CD14-positive monocyte (primary cell): Measurements from ENCODE around the gene SLC6A5. TPM values are rescaled to one million over a fixed set of nuclear protein-coding genes. Genes with fewer than 3 reads are reported as not detected.

Source experiments
- DNase-seq, 3 donors: peaks; one replicate each; pipeline ENCODE4 v3.0.0-alpha.2; 2011 to 2022
- H2AFZ ChIP-seq: 2 replicates; pipeline ENCODE4 v1.6.0; 2012; ENCODE audit warnings: mild to moderate bottlenecking, low read depth, low read length, inconsistent platforms; ENCODE audit not compliant: insufficient read depth, poor library complexity, severe bottlenecking
- H3K27ac ChIP-seq, 2 donors: 1 replicate in 1 of 2; 2 replicates in 1 of 2; pipeline ENCODE4 v1.5.1; 2012 to 2013; ENCODE audit warnings: low read length in 2 of 2, control low read depth in 1 of 2, inconsistent platforms in 1 of 2, low read depth in 1 of 2, mild to moderate bottlenecking in 1 of 2
- H3K27me3 ChIP-seq, 2 donors: one replicate each; pipeline versions ENCODE4 v1.6.0 to v1.6.1; 2011 to 2013; ENCODE audit warnings: low read length in 2 of 2; ENCODE audit not compliant: control insufficient read depth in 2 of 2, insufficient read depth in 2 of 2
- H3K36me3 ChIP-seq, 2 donors: replicated peaks in 1 of 2; 1 replicate in 1 of 2; 2 replicates in 1 of 2; pipeline versions ENCODE4 v1.5.1 to v1.6.1; 2012 to 2013; ENCODE audit warnings: low read length in 2 of 2, control low read depth in 1 of 2, inconsistent platforms in 1 of 2, mild to moderate bottlenecking in 1 of 2; ENCODE audit not compliant: insufficient read depth in 2 of 2, control insufficient read depth in 1 of 2
- H3K4me1 ChIP-seq, 2 donors: 1 replicate in 1 of 2; 2 replicates in 1 of 2; pipeline versions ENCODE4 v1.5.1 to v1.6.1; 2012 to 2013; ENCODE audit warnings: low read length in 2 of 2, control low read depth in 1 of 2, inconsistent platforms in 1 of 2, mild to moderate bottlenecking in 1 of 2, moderate library complexity in 1 of 2; ENCODE audit not compliant: insufficient read depth in 2 of 2, control insufficient read depth in 1 of 2
- H3K4me2 ChIP-seq: replicated peaks from 2 replicates; pipeline ENCODE3; 2012; ENCODE audit warnings: low read length, moderate library complexity, mild to moderate bottlenecking; ENCODE audit not compliant: poor library complexity, severe bottlenecking; ENCODE audit errors: extremely low read depth
- H3K4me3 ChIP-seq, 3 experiments: fragments of 200-600 bp in 1 of 3; sonication (generic) in 1 of 3; replicated peaks in 1 of 3; 1 replicate in 2 of 3; 2 replicates in 1 of 3; pipeline ENCODE4 v1.5.1; 2011 to 2013; ENCODE audit warnings: low read length in 3 of 3, mild to moderate bottlenecking in 3 of 3, control low read depth in 2 of 3, low read depth in 2 of 3, inconsistent platforms in 1 of 3, moderate library complexity in 1 of 3
- H3K79me2 ChIP-seq: 2 replicates; pipeline ENCODE4 v1.6.0; 2012; ENCODE audit warnings: mild to moderate bottlenecking, control low read depth, inconsistent platforms, low read length, moderate library complexity; ENCODE audit not compliant: insufficient read depth
- H3K9ac ChIP-seq: 2 replicates; pipeline ENCODE4 v1.6.0; 2017; ENCODE audit warnings: low read length, mild to moderate bottlenecking; ENCODE audit not compliant: insufficient read depth, poor library complexity, severe bottlenecking
- H3K9me3 ChIP-seq, 2 donors: replicated peaks in 1 of 2; 1 replicate in 1 of 2; 2 replicates in 1 of 2; pipeline versions ENCODE4 v1.5.1 to v1.6.1; 2012 to 2013; ENCODE audit warnings: low read length in 2 of 2, control low read depth in 1 of 2; ENCODE audit not compliant: control insufficient read depth in 1 of 2, insufficient read depth in 1 of 2
- H4K20me1 ChIP-seq: 2 replicates; pipeline ENCODE4 v1.6.0; 2012; ENCODE audit warnings: mild to moderate bottlenecking, low read length, control low read depth, moderate library complexity; ENCODE audit not compliant: insufficient read depth
- H3K27ac Mint-ChIP-seq, 7 donors: one replicate each; pipeline ENCODE4 v1.8.0; 2020; ENCODE audit warnings: mild to moderate bottlenecking in 7 of 7, mixed read lengths in 7 of 7, moderate library complexity in 6 of 7, inconsistent platforms in 2 of 7
- H3K27me3 Mint-ChIP-seq, 3 donors: one replicate each; pipeline ENCODE4 v1.8.0; 2021 to 2022; ENCODE audit warnings: low read depth in 3 of 3, mild to moderate bottlenecking in 3 of 3, mixed read lengths in 3 of 3, moderate library complexity in 3 of 3, inconsistent platforms in 1 of 3
- H3K36me3 Mint-ChIP-seq, 2 donors: one replicate each; pipeline ENCODE4 v1.8.0; 2020; ENCODE audit warnings: mixed read lengths in 2 of 2, inconsistent platforms in 1 of 2, mild to moderate bottlenecking in 1 of 2
- H3K4me1 Mint-ChIP-seq: one replicate; pipeline ENCODE4 v1.8.0; 2020; ENCODE audit warnings: mild to moderate bottlenecking, mixed read lengths
- H3K4me3 Mint-ChIP-seq, 2 donors: one replicate each; pipeline ENCODE4 v1.8.0; 2020; ENCODE audit warnings: mild to moderate bottlenecking in 2 of 2, mixed read lengths in 2 of 2, moderate library complexity in 1 of 2
- H3K9me3 Mint-ChIP-seq, 7 donors: one replicate each; pipeline ENCODE4 v1.8.0; 2020 to 2022; ENCODE audit warnings: mixed read lengths in 7 of 7, mild to moderate bottlenecking in 6 of 7, moderate library complexity in 6 of 7, inconsistent platforms in 2 of 7
- CTCF ChIP-seq: fragments of 200-600 bp; IDR thresholded peaks from one replicate; pipeline ENCODE4 v1.8.0; 2022; ENCODE audit warnings: antibody characterized with exemption, mild to moderate bottlenecking
- WGBS: methylation state at CpG from one replicate; pipeline ENCODE4 v1.1.5; 2013; ENCODE audit warnings: missing lambda C conversion rate; ENCODE audit not compliant: insufficient coverage; 5-methylcytosine and 5-hydroxymethylcytosine counted together
- intact Hi-C, 2 donors: fragments of 100-400 bp; cut with micrococcal nuclease; formaldehyde crosslinking; loops; one replicate each; pipeline versions ENCODE4 v1.15.0 to v1.15.1; 2023
- polyA plus RNA-seq, 3 donors: library from polyadenylated mRNA; depleted of rRNA in 1 of 3; unstranded in 2 of 3; stranded (reverse) in 1 of 3; fragments of 300-500 nt in 2 of 3; fragments of >200 nt in 1 of 3; fragmentation: Illumina TruSeq in 2 of 3; gene quantifications; 1 replicate in 2 of 3; 2 replicates in 1 of 3; pipeline ENCODE4 v1.2.3, GENCODE V29; 2012 to 2021

The SLC6A5 gene
- polyA plus RNA-seq, 3 donors, result not detected

- Mint-ChIP-seq H3K4me3 (peak overlapping the region in 1 of 2 donors; percentile 85), H3K9me3 (peaks cover 5 to 31% (median 17%) of the 10 kb centered on the region in 7 donors), H3K27ac (no peak overlapping the region), H3K27me3 (peaks cover 57 to 67% (median 66%) of the 10 kb centered on the region in 3 donors), H3K4me1 (peaks cover 8% of the 10 kb centered on the region), H3K36me3 (peaks cover 0 to 3% of the 10 kb centered on the region in 2 donors)
- intact Hi-C loops, result no loop called here
- Histone ChIP-seq H3K4me3 (no peak overlapping the region), H3K27me3 (peaks cover 52 to 72% of the 10 kb centered on the region in 2 donors), H3K9ac (no peak overlapping the region), H3K36me3 (no peaks in the 10 kb centered on the region), H4K20me1 (no peaks in the 10 kb centered on the region), H3K27ac (no peak overlapping the region), H3K9me3 (peaks cover 6 to 23% of the 10 kb centered on the region in 2 donors), H2AFZ (no peak overlapping the region), H3K79me2 (no peaks in the 10 kb centered on the region), H3K4me2 (no peak overlapping the region), H3K4me1 (no peaks in the 10 kb centered on the region)
- no peak for DNase-seq
- no CpG with 5 or more reads among the region's 5 CpGs for WGBS
- no peak for TF ChIP-seq CTCF
These were observed 4.3 kb upstream of the SLC6A5 start for GRCh38 chr11:20595101-20595500.

GRCh38 chr11:20596205-20597153 is 2.9 kb upstream of the SLC6A5 start:
- Histone ChIP-seq H3K4me1 (no peaks in the 10 kb centered on the region), H3K4me2 (no peak overlapping the region), H4K20me1 (no peaks in the 10 kb centered on the region), H2AFZ (no peak overlapping the region), H3K79me2 (no peaks in the 10 kb centered on the region), H3K27me3 (peaks cover 65 to 86% of the 10 kb centered on the region in 2 donors), H3K36me3 (no peaks in the 10 kb centered on the region), H3K9ac (no peak overlapping the region), H3K27ac (no peak overlapping the region), H3K4me3 (no peak overlapping the region), H3K9me3 (peaks cover 6 to 31% of the 10 kb centered on the region in 2 donors)
- no peak for DNase-seq
- intact Hi-C loops, result no loop called here
- WGBS, result 5% methylated on average over 44 of the region's 57 CpGs
- Mint-ChIP-seq H3K27me3 (peaks cover 71 to 81% (median 80%) of the 10 kb centered on the region in 3 donors), H3K36me3 (peaks cover 0 to 6% of the 10 kb centered on the region in 2 donors), H3K27ac (no peak overlapping the region), H3K4me3 (peak overlapping the region in 1 of 2 donors; percentile 85), H3K4me1 (peaks cover 8% of the 10 kb centered on the region), H3K9me3 (peaks cover 7 to 41% (median 22%) of the 10 kb centered on the region in 7 donors)
- TF ChIP-seq CTCF, result no peak
